ENCODE results near the gene IMMP2L.

GRCh38 chr7:111256391-111256790, 305.9 kb downstream of the IMMP2L start:
- no peak for TF ChIP-seq ZNF746 (CRISPR knock-in tag; IDR thresholded peaks at IDR 0.05)
- no peak for TF ChIP-seq EZH2 (conservative IDR thresholded peaks at IDR 0.05; ENCODE audit: low read depth, low read length)
- no peak for TF ChIP-seq POLR2AphosphoS2 (IDR thresholded peaks at IDR 0.05; ENCODE audit: low read depth, low read length)
- TF ChIP-seq NR2C2 (CRISPR knock-in tag; IDR thresholded peaks at IDR 0.05; ENCODE audit: borderline replicate concordance): no peak
- TF ChIP-seq JUNB (CRISPR knock-in tag; IDR thresholded peaks at IDR 0.05; ENCODE audit: borderline replicate concordance): no peak
- TF ChIP-seq ATF7 (IDR thresholded peaks at IDR 0.05): no peak
- TF ChIP-seq ATF7 (CRISPR knock-in tag; IDR thresholded peaks at IDR 0.05): no peak
- TF ChIP-seq RXRA (CRISPR knock-in tag; IDR thresholded peaks at IDR 0.05): no peak
- no peak for TF ChIP-seq MAX (IDR thresholded peaks at IDR 0.05)

All from HepG2 (cell line).